HG02981 (cell line): ENCODE data around the gene ARR3.
"Not testable (repeated sequence)": the region's sequence is repeated elsewhere in the genome, so short reads cannot be mapped to it uniquely, and the experiment has no call there.

ENCODE experiments used
- ATAC-seq: cut with Tn5 transposase; IDR thresholded peaks from one replicate; pipeline ENCODE4 v1.9.1; 2021; ENCODE audit warnings: mild to moderate bottlenecking, moderate library complexity; ENCODE audit not compliant: unreplicated experiment

ARR3 gene

DNA sequence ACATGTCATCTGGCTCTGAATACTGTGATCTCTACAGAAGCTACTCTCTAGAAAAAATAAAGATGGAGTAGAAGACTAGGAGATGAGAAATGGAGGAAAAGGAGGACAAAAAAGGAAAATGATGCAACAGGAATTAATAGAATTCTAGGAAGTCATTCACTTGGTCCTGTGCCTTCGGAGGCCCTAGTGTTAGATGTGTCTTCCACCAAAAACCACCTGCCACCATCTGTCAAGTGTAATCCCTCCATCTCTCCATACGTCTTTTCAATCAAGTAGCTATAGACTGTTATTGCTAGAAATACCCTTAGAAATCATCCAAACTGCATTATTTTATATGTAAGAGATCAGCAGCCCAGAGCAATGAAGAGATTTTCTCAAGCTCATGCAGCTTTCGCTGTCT, 10.9 kb downstream of the ARR3 start:
- ATAC-seq = no peak

DNA sequence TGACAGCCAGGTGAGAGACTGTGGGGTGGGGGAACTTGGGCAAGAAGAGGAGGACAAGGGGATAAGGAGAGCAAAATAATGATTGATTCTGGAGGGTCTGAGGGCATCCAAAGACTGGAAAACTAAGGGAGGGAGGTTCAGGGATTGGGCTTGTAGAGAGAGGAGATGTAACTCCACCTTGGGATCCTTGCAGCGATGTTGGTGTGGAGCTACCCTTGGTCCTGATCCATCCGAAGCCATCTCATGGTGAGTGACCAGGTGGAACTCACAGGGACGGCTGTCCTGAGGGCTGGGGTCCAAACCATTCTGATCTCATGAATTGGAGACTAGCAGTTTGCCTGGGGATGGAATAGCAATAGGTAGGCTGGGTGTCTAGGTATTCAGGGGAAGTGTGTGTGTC, 12.4 kb downstream of the ARR3 start:
- no peak for ATAC-seq

DNA sequence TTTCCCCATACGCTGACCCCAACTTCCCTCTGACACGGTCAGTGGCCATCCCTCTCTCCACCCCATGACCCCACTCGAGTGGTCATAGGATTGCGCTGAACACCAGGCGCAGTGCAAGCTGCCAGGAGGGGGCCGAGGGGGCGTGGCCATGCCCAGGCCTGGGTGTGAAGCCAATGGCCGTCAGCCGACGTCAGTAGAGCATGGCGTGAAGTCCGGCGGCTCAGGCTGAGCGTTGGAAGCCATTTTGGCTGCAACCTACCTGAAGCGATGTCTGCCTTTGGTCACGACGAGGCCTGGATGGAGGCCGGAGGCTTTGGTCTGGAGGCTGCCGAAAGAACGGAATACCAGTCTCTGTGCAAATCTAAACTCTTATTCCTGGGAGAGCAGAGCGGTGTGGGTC, 13.8 kb downstream of the ARR3 start, which contains the start of gene RAB41:
TSS of gene RAB41 (plus strand) at position 222 of the 400 bp plus-strand sequence. CDS start at position 268, 46 bp downstream.
- no peak for ATAC-seq

DNA sequence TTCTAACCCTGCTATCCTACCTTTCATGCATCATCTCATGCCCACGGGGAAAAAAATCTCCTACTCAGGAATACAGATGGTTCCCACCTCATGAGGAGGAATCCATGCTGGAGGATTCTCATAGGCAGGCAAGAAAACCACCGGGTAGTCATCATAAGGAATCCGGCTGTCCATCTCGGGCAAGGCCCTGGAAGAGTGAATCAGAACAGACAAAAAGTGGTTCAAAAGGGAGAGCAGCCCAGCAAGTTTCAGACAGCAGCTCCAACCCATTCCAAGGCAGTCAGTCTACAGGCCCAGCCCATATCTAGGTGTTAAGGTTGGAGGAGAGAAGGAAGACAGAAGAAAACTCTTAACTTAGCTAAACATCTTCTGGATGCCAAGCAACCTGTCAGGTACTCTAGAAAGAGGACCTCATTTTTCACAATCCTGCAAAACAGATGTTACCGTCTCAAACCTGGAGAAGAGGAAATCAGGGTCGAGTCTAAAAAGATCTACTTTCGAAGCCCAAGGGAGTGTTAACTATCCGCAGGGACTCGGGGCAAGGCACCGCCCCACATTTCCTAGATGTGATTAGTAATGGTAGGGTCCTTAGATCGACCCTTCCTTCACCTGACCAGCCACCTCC, 21.1 kb downstream of the ARR3 start:
- no peak for ATAC-seq

DNA sequence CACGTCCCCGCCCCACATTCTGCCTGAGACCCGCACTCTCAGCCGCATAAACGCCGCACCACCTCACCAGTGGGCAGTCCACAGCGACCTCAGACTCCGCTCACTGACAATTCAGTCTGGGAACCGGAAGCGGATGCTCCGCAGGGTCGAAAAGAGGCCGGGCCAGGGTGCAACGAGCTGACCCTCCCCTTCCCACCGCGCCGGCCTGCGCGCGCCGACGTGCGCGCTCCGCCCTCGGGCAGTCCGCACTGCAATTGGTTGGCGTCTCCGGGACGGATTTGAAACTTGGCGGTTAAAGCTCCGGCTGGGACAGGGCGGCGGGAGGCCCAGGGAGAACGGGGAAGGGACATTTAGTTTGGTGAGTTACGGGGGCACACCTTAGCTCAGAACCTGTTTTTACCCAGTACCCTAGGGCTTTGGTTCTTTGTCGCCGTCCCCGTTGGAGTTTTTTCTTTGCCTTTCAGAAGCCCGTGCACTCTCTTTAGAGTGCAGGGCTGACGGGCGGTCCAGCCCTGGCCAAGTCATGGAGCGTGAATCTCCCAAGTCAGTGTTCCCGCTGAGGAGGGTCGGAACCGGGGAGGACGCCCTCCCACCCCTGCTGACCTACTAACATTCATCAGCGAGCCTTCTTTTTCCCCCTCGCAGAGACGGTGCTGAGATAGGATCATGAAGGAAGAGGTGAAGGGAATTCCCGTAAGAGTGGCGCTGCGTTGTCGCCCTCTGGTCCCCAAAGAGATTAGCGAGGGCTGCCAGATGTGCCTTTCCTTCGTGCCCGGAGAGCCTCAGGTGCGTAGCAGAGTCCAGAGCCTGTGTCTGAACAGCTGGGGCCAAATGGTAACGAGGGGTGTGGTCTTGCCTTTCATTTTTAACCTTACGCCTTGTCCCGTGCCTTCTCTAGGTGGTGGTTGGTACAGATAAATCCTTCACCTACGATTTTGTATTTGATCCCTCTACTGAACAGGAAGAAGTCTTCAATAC, 21.9 kb downstream of the ARR3 start, which contains the start of the genes KIF4A and PDZD11:
TSS of gene KIF4A (plus strand) at position 312 of the 978 bp plus-strand sequence. CDS start at position 667, 355 bp downstream.
TSS of gene PDZD11 (minus strand) at position 135 of the 978 bp plus-strand sequence. CDS start 586 bp downstream, outside the sequence.
- peak; percentile 97 for ATAC-seq

DNA sequence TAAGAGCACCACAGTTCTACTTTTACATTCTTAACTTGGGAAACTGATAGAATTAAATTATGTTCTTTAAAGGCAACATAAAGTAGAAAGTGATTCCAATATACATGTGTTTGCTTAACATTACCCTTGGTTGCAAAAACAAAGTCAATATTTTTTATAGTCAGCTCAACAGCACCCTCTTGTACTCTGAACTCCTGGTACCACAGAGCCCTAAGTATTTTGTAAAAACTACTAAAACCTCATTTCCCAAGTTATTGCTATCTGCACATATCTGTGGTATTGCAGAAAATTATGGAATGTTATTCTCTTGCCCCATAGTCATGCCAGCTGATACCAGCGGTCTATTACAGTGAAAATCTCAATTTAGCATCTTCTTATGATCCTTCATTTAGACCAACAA, 24.7 kb downstream of the ARR3 start:
- no peak for ATAC-seq

DNA sequence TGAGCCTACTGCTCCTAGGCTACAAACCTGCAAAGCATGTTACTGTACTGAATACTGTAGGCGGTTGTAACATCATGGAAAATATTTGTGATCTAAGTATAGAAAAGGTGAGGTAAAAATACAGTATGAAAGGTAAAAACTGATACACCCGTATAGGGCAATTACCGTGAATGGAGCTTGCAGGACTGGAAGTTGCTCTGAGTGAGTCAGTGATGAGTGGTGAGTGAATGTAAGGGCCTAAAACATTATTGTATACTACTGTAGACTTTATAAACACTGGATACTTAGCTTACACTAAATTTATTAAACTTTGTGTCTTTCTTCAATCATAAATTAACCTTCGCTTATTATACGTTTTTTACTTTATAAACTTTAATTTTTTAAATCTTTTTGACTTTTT, 25.5 kb downstream of the ARR3 start:
- ATAC-seq = no peak

DNA sequence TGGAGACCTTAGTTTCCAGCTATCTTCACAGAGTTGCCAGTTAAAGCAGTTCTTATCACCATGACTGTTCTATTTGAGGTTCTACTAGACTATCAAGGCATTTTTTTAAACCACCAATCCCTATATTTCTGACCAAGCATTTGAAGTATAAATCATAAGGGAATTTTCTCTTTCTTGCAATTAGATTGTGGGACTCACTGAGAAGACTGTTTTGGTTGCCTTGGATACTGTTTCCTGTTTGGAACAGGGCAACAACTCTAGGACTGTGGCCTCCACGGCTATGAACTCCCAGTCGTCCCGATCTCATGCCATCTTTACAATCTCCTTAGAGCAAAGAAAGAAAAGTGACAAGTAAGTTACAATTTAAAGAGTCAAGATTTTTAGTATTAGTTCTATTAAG, 33.6 kb downstream of the ARR3 start:
- no peak for ATAC-seq

DNA sequence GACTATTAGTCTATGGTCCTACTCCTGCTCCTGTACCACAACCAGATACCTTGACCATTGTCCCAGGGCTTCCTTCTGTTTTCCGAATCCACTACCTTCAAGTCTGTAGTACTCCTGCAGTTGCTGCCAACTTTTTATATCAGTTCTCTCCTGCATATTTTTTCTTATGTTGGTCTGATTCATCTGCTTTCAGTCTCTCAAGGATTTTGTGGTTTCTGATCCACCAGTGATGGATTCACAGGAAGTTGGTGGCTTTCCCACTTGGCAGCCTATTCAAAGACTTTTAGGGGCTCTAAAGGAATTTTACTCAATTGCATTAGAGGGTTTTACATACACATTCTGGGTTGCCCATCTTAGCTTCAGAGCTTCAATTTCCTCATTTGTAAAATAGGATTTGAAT, 45.4 kb downstream of the ARR3 start:
- ATAC-seq = no peak

DNA sequence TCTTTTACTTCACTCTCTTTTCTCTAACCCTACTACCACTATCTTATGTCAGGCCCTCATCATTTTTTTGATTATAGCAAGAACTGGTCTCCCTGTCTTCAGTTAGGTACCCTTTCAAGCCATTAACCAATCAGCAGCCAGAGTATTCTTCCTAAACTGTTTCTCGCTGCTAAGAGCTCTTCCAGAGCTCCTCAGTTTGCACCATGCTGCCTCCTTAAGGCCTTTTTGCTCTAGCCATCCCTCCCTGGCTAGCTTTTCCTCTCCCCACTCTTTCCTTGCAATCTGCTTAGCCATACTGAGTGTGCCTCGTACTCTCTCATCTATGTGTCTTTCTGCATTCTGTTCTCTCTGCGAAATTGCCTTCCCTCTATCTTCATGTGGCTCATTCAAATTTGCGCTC, 54.6 kb downstream of the ARR3 start:
- no peak for ATAC-seq

DNA sequence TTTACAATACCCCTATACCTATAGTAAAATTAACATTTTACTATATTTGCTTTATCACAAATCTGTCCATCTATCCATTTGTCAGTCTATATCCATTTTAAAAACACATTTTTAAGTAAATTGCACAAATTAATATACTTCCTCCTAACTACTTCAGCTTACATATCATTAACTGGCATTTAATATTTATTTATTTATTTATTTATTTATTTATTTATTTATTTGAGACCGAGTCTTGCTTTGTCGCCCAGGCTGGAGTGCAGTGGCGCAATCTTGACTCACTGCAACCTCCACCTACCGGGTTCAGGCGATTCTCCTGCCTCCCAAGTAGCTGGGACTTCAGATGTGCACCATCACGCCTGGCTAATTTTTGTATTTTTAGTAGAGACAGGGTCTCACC, 55.5 kb downstream of the ARR3 start:
- not testable (repeated sequence) for ATAC-seq

DNA sequence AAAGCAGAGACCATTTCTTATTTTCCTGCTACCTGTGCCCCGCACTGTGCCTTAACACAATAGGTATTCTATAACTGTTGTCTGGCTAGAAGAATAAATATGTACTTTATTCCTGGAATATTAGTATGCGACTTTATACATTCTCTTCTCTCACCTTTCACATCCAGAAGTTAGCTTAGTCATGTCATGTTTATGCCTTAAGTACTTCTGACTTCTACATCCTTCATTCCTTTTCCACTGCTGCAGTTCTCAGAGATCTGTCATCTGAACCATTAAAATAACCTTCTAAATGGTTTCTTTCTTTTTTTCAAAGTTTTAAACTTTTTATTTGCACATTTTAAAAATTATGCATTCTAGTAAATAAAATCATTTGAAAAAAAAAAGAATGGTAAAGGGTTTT, 56.2 kb downstream of the ARR3 start:
- ATAC-seq = no peak

DNA sequence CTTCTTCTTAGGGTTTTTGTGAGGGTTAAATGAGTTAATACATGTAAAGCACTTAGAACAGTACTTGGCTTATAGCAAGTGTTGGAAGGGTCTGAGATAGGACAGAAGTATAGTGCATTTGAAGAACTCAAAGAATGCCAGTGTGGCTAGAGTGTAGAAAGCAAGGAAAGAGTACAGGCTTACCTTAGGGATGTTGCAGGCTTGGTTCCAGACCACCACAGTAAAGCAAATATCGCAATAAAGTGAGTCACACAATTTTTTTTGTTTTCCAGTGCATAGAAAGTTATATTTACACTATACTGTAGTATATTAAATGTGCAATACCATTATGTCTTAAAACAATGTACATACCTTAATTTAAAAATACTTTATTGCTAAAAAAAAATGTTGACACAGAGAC, 63.0 kb downstream of the ARR3 start:
- no peak for ATAC-seq
